Middle frontal gyrus (tissue), 1 donor: Measurements from ENCODE around the gene RMDN3.

ENCODE experiments used
- DNase-seq: peaks from one replicate; pipeline ENCODE4 v3.0.0-alpha.2; 2015; ENCODE audit warnings: low spot score; ENCODE audit errors: extremely low spot score

RMDN3 gene, protein sequence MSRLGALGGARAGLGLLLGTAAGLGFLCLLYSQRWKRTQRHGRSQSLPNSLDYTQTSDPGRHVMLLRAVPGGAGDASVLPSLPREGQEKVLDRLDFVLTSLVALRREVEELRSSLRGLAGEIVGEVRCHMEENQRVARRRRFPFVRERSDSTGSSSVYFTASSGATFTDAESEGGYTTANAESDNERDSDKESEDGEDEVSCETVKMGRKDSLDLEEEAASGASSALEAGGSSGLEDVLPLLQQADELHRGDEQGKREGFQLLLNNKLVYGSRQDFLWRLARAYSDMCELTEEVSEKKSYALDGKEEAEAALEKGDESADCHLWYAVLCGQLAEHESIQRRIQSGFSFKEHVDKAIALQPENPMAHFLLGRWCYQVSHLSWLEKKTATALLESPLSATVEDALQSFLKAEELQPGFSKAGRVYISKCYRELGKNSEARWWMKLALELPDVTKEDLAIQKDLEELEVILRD

DNA sequence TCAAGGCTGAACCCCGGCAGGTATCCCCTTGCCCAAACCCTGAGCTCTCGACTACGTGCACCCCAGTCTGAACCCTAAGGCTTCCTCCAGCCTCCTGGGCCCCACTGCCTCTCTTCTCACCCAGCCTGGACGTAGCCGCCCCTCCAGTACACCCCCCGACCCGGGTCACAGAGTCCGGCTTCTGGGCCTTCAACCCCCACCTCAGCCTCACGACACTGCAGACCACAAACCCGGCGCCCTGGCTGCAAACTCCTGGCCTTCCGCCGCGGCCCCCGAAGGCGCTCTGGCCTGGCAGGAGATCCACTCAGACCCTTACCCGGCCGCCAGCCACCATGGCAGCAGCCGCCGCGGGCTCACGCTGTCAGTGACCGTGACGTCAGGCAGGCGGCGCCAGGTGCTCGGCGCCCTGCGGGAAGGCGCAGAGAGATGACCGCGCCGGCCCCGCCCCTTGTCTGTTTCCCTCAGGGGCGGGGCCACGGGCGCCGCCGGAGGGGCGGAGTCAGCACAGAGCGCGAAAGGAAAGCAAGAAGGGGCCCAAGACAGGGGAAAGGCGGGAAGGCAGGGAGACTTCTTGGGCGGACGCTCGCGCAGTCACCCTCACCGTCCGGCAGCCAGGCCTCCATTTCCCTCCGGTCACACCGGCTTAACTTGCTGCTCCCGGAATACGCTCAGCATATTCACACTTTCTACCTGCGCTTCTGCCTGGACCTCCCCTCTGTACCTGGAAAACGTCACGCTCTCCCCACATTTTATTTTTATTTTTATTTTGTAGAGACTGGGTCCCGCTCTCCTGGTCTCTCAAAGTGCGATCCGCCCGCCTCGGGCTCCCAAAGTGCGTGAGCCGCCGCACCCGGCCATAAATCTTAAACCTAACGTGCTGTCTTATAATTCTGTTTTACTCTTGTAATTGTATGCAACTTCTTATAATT, at the start of gene RMDN3:
RMDN3 (minus strand) TSS at position 372 of the 929 bp plus-strand sequence. CDS start 471 bp downstream, outside the sequence.
- DNase-seq = peak; percentile 87

DNA sequence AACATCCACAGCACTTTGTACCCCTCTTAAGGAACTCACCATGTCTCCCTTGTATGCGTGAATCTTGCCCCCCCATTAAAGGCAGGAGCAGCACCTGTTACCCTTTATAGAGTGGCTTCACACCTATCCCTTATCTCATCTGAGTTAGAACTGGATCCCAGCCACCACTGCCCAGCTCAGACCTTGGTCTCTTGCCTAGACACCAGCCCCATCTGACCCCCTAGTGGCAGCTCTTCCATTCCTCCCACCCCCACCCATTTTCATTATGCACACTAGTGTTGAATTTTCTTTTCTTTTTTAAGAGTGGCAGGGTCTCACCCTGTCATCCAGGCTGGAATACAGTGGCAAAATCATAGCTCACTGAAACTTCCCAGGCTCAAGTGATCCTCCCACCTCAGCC, 48.6 kb upstream of the RMDN3 start:
- DNase-seq = no peak

DNA sequence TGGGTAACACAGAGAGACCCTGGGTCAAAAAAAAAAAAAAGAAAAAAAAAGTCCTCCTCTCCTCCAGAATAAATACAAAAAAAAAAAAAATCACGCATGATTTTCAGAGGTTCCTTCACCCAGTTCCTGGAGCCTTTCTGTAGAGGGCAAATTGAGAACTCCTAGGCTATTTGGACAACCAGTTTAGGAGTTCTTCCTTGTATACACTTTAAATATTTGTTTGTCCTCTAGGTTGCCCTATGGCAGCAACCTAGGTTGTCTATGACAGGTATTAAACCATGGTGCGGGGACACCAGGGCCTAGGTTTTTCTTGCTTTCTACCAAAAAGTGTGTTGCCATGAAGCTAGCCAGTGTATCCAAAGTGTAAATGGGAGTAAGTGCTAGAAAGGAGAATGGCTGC, 48.0 kb upstream of the RMDN3 start:
- DNase-seq = no peak

DNA sequence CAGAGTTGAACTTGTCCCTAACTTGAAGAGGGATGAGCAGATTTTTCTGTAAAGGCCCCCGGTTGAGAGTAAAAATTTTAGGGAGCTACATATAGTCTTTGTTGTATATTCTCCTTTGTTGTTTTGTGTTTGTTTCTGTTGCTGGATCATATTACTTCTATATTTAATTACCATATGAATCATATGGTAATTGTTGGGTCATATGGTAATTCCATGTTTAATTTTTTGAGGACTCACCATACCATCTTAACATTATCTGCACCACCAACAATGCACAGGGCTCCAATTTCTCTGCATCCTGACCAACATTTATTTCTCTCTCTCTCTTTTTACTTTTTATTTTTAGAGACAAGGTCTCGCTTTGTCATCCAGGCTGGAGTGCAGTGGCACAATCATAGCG, 44.5 kb upstream of the RMDN3 start:
- no peak for DNase-seq

DNA sequence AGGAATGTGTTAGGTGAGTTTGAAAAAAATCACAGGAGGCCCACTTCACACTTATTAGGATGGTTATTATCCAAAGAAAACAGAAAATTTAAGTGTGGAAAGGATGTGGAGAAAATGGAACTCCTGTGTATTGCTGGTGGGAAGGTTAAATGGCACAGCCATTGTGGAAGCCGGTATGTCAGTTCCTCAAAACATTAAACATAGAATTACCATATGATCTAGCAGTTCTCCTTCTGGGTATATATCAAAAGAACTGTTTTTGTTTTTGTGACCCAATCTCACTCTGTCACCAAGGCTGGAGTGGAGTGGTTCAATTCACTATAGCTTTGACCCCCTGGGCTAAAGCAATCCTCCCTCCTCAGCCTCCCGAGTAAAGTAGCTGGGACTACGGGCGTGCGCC, 41.5 kb upstream of the RMDN3 start:
- DNase-seq = no peak

DNA sequence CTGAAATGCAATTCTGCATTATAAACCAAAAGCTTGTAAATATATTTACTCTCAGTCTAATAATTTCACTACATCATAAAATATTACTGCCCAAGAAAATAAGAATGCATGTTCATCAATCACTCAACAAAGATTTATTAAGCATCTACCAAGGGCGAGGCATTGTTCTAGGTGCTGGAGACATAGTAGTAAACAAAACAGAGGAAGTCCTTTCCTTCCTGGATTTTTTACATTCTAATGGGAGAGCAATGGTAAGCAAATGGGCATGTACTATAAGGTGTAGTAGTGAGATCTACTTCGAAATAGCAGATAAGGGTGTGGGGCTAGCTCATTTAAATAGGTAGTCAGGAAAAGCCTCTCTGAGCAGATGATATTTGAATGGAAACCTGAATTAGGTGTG, 41.0 kb upstream of the RMDN3 start:
- DNase-seq = no peak

DNA sequence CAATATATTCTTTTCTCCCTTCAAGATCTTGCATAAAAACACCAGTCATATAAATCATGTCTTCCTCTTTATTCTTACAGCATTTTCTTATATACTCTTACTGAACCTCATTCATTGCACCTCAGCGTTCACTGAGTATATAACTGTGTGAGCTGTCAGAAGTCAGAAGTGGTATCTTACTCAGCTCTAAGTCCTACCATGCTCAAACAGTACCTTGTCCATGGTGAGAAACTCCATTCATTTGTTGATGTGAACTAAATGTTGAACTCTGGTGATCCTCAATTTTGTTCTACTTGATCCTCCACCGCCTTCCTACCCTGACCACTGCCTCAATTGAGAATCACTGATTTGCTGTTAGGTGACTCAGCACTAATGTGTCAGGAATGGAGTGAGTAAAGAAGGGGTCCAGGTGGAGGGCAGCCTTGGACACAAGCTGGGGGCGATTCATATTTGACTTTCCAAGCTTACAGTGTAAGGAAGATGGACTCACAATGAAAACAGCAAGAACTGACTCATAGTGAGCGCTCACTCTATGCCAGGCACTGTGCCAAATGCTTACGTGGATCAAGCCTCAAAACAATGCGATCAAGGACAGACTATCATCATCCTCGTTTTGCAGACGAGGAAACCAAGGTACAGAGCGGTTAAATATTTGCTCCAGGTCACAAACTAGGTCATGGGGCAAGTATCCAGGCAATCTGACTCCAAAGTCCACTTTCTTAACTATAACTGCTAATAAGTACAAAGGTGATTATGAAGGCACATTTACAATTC, 38.3 kb upstream of the RMDN3 start:
- no peak for DNase-seq

DNA sequence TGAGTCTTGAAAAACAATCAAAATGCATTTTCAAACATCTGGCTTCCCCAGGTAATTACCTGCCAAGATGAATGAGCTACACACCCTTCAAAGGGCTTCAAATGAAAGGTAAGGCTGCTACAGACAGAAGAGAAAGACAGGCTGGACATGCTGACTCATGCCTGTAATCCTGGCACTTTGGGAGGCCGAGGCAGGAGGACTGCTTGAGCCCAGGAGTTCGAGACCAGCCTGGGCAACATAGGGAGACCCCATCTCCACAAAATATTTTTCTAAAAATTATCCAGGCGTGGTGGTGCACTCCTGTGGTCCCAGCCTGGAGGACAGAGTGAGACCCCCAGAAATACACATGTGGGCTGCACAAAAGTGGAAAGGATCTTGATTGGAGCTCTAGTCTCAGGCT, 37.3 kb upstream of the RMDN3 start:
- no peak for DNase-seq

DNA sequence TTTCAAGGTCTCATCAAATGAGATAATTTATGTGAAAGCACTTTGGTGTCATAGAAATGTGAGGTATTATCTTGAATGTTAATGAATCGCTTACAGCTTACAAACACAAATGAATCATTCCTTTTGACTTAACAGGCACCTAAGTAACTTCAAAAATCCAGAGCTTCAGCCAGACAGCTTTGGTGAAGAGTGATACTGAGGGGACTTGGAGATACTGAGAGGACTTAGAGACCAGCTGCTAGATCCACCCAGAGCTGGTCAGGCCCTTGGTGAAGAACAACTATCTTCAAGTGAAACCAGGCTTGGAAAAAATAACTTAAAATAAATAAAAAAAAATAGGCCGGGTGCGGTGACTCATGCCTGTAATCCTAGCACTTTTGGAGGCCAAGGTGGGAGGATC, 35.7 kb upstream of the RMDN3 start:
- no peak for DNase-seq

DNA sequence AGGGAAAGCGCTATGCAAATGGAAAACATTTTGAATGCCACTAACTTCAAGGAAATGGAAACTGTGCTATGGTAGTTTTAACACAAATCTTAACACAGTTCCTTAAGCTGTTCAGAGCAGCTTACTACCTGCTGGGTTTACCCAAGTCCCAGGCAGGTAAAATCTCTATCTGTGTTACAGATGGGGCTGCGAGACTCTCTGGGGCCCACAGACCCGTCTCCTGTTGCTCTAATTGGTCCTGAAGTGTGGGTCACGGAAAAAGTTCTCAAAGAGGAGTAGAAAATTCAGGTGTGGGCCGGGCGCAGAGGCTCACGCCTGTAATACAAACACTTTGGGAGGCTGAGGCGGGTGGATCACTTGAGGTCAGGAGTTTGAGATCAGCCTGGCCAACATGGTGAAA, 34.9 kb upstream of the RMDN3 start:
- DNase-seq = no peak

DNA sequence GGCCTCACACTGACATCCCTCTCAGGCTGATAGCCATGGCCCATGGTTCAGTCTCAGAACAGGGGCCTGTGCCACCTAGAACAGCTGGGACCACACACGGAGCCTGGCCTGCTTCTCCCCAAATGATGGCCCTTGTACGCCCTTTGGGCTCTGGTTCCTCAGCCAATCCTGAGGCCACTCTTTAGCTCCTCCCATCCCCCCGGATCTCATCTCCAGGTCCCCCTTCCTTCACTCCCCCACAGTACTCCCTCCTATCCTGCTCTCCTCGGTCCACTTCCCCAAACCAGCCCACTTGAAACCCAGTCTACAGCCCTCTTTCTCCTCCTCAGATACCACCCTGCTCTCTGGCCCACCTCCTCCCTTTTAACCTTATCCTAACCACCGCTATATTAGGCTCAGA, 34.1 kb upstream of the RMDN3 start:
- no peak for DNase-seq

DNA sequence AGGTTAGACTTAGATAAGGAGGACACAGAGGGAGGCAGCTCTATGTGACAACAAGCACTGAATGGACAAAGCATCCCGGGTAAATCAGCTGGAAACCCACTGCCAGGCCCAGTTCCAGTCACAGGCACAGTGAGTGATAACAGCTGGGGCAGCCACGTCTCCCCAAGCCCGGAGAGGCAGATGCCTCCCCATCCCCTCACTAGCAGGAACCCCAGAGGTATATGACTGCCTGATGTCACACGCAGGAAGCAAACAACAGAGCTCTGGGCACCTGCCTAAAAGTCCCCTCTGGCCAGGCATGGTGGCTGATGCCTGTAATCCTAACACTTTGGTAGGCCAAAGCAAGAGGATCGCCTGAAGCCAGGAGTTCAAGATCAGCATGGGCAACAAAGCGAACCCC, 32.9 kb upstream of the RMDN3 start:
- DNase-seq = no peak

DNA sequence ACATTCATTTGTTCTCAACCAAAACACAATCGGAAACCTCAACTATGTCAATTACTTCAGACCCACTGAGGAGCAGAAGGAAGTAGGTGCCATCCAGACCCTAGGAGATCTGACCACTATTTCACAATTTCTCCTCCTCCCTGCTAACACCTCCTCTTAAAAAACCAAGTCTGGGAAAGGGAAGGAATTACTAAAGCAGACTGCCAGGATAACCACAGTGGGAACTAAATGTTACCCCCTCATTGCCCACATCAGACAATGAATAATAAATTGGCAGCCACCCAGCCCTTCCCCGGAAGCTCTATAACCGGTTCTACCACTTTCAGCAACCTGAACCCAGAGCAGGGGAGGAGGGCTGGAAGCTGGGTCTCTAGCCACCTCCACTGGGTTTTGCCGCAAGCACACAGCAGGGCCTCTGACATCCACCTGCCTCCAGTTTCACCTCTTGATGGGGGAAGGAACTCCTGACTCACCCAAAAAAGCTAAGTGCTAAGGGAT, 32.3 kb upstream of the RMDN3 start:
- DNase-seq = no peak

DNA sequence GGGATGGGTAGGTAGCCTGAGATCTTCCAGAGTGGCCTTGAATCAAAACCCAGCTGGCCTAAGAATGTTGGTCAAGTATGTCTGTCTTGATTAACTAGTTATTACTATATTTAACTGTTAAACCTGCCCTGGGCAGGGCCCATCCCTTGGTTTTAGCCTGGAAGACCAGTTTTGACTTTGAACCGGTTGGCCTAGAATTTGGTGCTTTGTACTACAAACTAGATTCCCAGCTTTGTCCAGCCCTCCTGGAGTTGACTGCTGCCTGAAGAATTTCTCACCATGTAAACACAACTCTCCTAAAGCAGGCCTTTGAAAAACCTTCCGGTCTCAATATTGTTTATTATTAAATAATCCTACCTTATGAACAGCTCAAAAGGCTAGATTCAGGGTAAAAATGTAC, 30.8 kb upstream of the RMDN3 start:
- DNase-seq = no peak

DNA sequence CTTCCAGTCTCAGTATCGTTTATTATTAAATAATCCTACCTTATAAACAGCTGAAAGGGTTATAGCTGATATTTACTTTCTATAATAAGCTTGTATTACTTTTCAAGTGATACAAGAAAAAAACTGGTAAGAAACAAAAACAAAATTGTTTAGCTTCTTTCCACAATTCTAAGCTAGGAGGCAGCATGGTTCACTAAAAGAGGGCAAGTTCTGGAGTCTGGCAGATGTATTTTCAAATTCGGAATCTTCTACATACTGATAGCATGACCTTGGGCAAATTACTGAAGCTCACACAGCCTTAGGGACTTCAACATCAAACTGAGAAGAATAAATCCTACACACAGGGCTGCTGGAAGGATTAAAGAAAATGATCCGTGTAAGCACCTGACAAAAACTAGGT, 30.1 kb upstream of the RMDN3 start:
- DNase-seq = no peak

DNA sequence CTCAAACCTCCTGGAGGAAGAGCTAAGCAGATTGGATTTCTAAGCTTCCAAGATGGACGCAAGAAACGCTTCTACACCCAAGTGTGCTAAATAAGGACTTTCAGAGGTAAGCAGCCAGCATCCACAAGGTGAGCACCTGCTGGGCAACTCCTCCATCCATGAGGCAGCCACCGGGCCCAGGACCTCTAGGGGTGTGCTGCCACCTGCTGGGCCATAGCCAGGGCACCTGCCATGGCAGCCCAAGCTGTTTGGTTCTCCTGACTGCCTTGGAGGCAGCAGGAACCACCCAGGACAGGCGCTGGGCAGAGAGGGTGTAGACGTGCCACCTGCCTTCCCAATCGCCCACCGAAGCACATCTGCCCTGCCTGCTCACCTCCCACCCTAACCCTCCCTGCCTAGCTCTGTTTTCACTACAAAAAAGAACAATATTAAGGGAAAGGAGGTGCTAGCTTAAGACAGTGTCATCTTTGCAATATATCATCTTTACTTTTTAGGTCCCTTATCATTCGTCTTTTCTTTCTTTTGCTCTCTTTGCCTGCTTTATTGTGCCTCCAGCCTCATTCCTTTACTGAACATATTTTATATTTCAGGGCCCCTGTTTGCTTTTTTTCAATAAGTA, 27.7 kb upstream of the RMDN3 start:
- DNase-seq = no peak

DNA sequence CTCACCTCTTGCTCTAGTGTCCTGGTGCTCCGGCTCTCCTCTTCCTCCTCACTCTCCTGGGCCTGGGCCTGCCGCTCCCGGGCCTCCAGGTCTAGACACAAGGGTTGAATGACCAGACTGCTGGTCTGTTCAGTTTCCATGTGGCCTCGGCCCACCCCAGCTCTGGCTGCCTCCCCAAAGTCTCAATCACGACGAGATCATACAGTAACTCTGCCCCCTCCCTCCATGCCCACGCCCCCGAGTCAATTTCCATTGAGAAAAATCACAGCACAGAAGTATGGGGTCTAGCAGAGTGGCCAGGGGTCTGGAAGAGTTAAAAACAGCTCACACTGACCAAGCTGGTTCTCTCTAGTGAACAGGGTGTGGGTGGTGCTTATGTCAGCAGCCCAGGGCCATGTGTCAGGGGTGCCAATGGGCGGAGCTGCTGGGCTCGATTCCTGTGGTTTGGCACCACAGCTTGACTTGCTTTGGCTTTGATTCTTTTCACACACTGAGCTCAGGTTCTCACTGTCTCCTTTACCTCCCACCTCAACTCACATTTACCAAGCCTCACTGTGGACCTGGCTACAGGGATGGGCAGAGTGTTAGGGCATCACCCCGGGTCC, 21.6 kb upstream of the RMDN3 start:
- DNase-seq = no peak

DNA sequence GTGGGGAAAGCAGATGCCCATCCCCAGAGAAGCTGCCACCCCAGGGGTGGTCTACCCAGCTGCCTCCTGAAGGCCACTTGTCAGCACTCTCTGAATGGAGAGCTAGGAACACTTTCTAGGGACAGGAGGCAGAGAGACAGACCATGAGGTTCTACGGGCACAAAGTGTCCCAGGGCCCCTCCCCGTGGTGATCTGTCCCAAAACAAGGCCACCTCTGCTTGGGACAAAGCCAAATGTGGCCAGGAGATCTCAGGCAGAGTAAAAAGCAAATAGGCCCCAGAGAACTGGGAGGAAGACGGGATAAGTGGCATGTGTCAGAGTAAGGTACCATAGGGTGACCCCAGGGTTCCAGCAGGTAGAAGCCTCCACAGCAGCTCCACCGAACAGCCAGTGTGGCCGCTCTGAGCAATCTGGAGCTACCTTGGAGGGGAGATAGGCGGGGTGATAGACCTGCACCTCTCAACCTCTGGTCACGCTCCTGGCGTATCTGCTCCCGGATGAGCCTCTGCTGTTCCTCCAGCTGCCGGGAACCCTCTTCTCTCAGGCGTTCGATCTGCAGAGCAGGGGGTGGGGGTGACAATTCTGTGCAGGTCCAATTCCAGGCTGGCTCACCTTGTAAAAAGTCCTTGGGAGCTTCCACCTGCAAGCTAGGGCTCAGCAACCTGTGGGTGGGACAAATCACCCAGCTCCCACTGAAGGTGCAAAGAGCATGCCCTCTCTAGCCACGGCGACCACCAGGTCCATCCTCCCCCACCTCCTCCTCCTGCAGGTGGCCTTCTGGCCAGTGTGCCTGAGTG, 20.9 kb upstream of the RMDN3 start:
- no peak for DNase-seq

DNA sequence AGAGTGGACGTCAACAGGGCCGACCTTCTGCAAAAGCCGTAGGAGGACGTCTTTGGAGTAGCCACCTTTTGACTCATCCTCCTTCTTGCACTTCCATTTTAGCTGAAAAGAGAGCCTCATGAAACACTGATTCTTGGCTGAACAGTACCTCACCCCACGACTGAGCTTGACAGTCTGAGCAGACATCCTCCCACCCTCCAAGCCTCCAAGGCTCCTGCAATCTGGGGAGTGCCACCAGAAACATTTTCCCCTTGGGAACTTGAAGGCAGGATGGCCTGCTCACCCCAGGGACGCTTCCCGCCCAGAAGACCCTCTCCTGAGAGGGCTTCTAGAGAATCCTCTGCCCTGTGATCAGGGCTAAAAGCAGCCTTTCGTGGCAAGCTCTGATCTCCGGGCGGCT, 20.0 kb upstream of the RMDN3 start:
- DNase-seq = no peak

DNA sequence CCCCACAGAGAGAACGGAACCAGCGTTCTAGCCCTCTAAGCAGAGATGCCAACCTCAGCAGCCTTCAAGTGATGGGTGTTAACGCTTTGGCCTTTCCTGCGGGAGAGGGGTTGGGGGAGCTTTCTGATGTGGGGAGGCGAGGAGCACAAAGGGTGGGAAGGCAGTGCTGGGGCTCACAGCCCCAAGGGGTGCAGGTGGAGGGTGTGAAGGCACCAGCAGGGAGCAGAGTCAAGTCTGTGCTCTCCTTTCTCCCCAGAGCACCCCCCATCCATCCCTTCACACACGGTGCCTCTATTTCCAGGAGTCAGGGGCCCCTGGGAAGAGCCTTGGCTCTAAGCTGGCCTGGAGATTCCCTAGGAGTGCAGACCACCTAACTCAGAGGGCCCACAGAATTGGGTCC, 18.8 kb upstream of the RMDN3 start:
- DNase-seq = no peak
